Left renal cortex interstitium (tissue), 4 donors: ENCODE data around the gene RPL32. TPM values are rescaled to one million over a fixed set of nuclear protein-coding genes. Genes with fewer than 3 reads are reported as not detected.
"Not testable (repeated sequence)": the region's sequence is repeated elsewhere in the genome, so short reads cannot be mapped to it uniquely, and the experiment has no call there.

Source experiments
- DNase-seq, 4 donors: peaks; one replicate each; pipeline ENCODE4 v3.0.0-alpha.2; 2013; ENCODE audit warnings: low read depth in 4 of 4, low spot score in 2 of 4, missing footprints in 1 of 4
- polyA plus RNA-seq, 4 donors: library from polyadenylated mRNA; unstranded; fragments of 120-200 nt; gene quantifications; one replicate each; pipeline ENCODE4 v1.2.1, GENCODE V29; 2013; ENCODE audit not compliant: insufficient read length in 4 of 4

RPL32 gene
- polyA plus RNA-seq, result 1,000 to 10,000 TPM; 1,834 to 2,419 (median 2,318) TPM

DNA sequence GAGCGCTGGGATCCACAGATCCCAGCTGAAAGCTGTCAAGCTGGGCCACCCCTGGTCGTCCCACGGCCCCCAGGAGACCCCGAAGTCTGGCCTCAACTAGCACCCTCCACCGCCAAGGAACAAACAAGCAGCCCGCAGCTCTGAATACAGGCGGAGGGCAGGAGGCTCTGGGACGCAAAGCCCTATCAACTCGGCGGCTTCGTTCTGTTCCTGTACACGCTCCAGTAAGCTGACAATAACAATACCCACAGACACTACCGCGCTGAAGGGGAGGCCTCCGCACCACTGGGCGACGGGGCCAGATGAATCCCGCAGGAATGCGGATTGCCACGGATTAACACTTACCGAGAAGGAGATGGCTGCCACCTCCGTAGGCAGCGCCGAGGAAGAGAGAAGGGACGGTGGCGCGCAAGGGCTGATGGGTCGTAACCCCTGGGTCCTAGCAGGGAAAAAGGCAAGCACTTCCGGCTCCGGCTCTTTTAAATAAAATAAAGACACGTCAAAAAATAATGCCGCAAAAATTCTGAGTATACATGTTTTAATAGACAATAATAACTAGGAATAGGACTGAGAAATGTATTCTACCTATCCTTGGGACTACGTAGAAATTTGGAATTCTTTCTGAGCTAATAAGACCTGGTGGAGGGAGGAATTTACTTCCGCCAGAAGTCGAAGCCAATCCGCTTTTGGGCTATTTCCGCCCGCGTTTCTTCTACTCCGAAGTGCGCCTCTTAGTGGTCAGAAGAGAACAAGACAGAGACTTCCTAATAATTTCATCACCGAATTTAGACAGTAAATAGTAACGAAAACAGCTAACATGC, at the start of gene RPL32:
RPL32 (minus strand) TSS at position 417 of the 821 bp plus-strand sequence. CDS start 1,328 bp downstream, outside the sequence.
- peak; percentile 90 to 97 (median 92) for DNase-seq

GRCh38 chr3:12890610-12891390, 49.4 kb upstream of the RPL32 start:
- DNase-seq, result no peak

- no peak for DNase-seq
These were observed 45.4 kb upstream of the RPL32 start for GRCh38 chr3:12886736-12887135.

DNA sequence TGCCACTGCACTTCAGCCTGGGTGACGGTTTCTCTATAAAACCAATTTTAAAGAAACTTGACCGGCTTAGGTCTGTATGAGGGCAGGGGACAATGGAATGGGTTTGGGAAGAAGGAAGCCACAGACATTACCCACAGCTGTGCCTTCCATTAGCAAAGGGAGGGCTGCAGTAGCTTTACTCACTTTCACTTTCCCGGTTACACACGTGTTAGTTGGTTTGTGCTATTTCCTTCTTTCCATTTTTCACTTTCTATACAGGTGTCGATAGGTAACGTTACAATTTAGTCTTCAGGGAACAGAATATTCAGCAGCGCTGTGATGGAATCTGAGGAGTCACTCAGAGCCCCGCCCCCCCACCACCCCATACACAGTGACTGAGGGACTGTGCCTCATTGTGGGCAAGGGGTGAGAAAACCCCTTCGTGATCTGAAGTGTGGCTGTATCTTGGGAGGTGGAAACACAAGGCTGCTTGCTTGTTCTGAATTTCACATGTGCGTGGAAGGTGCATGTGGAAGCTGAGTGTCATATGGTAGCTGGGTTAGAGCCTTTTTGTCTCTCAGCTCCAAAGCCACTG, 44.8 kb upstream of the RPL32 start:
- no peak for DNase-seq

GRCh38 chr3:12885583-12885930, 44.2 kb upstream of the RPL32 start:
- DNase-seq, result no peak

DNA sequence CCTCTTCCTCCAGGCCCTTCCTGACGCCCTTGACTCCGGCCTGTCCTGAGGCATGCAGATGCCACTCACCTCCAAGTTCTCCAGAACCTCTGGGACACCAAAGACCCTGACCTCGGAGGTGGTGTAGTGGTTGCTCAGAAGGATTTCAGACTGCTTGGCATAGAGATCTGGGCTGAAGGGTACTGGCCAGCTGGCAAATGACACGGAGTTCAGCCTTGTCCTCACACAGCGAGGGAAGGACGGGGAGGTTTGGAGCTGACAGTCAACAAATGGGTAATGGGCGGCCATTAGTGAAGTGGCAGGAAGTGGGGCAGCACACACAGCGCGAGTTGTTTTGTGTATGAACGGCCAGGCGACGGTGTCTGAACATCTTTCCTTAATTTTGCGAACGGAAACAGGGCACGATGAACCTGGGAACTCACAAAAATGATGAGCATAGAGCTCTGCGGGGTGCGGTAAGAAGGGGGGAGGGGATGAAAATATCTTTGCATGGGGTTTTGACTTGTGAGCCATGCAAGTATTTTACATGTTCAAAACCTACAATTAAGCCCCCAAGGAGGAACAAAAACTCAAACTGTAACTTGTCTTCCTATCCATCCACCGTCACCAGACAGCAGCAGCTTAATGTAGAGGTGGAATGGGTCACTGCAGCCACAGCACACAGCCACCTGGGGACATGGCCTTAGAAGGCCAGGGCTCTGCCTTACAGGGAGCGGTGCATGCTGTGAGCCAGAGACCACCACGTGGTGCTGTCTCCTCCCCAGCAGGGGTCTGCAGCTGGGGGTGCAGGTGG, 43.6 kb upstream of the RPL32 start:
- DNase-seq, result no peak

- no peak for DNase-seq
These were observed 42.9 kb upstream of the RPL32 start for GRCh38 chr3:12884186-12884680.

DNA sequence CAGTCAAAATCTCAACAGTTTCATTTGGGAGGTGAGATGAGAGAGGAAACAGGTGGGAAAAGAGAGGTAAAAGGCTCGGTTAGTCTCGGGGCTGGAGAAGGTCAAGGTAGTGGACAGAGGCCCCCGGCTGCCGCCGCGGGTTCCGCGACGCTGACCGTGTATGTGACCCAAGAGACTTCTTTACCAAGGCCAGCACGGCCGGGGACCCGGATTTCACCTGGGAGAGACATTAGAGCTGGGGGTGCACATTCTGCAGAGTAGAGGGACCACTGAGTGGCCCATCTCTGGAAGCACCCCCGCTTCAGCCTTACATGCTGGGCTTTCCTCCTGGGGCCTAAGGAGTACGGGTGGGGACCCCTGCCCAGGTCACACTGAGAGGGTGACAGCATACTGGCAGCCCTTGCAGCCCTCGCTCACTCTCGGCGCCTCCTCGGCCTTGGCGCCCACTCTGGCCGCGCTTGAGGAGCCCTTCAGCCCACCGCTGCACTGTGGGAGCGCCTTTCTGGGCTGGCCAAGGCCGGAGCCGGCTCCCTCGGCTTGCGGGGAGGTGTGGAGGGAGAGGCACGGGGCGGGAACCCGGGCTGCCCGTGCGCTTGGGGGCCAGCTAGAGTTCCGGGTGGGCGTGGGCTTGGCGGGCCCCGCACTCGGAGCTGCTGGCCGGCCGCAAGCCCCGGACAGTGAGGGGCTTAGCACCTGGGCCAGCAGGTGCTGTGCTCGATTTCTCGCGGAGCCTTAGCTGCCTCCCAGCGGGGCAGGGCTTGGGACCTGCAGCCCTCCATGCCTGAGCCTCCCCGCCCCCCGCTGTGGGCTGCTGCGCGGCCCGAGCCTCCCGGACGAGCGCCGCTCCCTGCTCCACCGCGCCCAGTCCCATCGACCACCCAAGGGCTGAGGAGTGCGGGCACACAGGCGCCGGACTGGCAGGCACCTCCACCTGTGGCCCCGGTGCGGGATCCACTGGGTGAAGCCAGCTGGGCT, 41.3 kb upstream of the RPL32 start:
- no peak for DNase-seq

DNA sequence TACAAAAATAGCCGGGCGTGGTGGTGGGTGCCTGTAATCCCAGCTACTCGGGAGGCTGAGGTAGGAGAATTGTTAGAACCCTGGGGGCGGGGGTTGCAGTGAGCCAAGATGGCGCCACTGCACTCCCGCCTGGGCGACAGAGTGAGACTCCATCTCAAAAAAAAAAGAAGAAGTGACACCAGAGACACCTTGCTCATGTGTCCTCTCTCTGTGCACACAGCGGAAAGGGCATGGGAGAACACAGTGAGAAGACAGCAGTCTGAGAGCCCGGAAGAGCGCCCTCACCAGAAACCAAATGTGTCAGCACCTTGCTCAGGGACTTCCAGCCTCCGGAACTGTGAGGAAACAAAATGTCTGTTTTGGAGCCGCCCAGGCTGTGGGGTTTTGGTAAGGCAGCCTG, 40.5 kb upstream of the RPL32 start:
- not testable (repeated sequence) for DNase-seq

- no peak for DNase-seq
These were observed 37.9 kb upstream of the RPL32 start for GRCh38 chr3:12879191-12879815.

DNA sequence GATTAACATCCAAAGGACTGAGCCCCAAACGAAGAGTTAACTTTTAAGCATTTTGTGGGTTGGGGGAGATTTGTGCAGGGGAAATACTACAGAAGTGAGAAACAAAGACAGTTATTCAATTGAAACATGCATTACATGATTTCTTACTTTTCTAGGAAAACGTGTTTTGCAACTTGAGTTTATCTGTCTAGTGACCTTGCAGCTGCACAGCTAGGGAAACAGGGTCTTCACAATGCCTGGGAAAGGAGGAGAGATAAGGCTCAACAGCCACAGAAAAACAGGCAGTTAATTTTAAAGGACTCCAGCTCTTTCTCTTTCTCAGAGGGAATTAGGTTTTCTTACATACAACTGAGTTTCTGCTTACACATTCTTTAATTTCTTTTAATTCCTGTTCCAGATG, 37.4 kb upstream of the RPL32 start:
- DNase-seq, result not testable (repeated sequence)

DNA sequence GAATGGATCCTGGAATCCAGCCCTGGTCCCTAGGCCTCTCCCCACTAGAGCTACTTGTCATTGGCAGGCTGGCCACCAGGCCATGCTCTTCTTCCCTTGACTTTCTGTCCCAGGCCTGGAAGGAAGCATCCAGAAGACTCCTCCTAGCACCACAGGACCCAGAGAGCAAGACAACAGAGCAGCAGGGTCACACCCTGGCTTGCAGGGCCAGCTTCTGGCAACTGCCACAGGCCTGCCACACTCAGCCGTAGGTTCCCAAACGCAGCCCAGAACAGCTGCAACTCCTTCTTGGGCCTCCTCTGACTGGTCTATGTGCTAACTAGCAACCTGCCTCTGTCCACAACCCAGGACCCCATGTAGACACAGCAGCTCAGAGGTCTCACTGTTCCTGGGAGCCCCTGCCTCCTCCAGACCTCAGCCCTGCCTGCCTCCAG, 36.8 kb upstream of the RPL32 start:
- DNase-seq, result no peak

- no peak for DNase-seq
These were observed 35.7 kb upstream of the RPL32 start for GRCh38 chr3:12877040-12877439.

DNA sequence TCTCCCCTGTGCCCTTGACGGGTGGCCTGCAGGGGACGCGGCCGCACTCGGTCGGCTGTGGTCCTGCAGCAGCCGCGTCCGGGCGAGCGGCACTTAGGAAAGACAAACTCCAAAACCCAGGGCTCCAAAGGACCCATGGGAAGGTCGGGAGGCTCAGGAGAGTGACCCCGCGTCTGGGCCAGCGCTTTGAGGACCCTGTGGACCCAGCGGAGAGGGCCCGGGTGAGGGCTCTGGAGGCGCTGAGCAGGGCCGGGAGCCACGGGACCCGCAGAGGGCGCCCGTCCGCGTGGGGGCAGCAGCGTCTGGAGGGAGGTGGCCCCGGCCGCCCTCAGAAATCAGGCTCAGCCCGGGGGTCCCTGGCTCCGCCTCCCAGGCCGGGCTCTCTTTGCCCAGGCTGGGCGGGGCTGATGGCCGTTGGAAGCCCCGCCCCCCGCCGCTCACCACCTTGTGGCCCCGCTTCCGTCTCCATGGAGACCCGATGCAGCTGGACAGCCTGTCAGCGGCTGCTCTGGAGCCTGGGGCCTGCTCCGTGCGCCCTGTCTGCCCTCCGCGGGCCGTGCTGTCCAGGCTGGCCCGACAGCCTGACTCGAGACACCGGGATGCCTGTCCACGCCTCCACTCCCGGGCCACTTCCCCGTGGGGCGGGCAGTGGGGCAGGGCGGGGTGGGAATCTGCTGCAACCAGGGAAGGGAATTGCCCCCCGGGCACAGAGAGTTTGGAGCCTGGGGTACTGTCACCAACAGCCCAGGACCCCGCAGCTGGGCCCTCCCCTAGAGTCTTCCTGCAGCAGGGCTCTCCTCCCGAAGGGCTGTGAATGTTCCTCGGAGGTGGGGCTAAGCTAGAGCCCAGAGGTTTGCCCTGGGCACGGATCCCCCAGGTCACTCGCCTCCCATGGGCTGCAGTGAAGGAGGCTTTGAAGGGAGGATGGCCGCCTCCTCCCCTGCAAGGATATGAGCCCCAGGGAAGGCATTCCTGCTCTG, 34.8 kb upstream of the RPL32 start:
- DNase-seq, result peak in 1 of 4 donors; percentile 46

GRCh38 chr3:12871404-12871983, 30.1 kb upstream of the RPL32 start:
- no peak for DNase-seq

- DNase-seq, result no peak
These were observed 29.6 kb upstream of the RPL32 start for GRCh38 chr3:12870942-12871341.

DNA sequence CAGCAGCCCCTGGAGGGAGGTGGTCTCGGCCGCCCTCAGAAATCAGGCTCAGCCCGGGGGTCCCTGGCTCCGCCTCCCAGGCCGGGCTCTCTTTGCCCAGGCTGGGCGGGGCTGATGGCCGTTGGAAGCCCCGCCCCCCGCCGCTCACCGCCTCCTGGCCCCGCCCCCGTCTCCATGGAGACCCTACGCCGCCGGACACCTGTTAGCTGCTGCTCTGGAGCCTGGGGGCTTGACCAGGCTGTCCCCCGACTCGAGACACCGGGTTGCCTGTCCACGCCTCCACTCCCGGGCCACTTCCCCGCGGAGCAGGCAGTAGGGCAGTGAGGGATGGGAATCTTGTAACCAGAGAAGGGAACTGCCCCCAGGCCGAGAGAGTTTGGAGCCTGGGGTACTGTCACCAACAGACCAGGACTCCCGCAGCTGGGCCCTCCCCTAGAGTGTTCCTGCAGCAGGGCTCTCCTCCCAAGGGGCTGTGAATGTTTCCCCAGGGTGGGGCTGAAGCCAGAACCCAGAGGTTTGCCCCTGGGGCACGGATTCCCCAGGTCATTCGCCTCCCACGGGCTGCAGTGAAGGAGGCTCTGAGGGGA, 27.8 kb upstream of the RPL32 start:
- DNase-seq, result no peak
